ENCODE data around the gene HOMER2.

HOMER2 gene

DNA sequence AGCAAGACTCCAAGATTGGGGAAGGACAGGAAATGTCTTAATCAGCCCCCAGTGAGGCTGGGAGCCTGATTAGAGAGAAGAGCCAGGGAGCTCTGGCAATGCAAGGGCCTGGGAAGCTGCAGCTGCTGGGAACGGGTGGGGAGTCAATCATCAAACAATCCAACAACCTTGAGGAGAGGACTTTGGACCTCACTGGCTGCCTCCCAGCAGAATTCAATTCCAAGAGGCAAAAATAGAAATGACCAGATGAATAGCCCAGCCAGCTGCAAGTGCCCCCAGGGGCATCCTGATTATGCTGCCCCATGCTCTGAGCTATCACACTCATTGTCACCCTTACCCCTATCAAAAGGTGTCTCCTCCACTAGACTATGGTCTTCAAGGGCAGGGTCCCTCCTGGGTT, 6.1 kb upstream of the HOMER2 start:
- no peak overlapping the region for H3K4me3 ChIP-seq (ENCODE audit: low read depth, low read length)
- no peak for DNase-seq (ENCODE audit: low read depth, low spot score)
- TF ChIP-seq, protein P1, sequence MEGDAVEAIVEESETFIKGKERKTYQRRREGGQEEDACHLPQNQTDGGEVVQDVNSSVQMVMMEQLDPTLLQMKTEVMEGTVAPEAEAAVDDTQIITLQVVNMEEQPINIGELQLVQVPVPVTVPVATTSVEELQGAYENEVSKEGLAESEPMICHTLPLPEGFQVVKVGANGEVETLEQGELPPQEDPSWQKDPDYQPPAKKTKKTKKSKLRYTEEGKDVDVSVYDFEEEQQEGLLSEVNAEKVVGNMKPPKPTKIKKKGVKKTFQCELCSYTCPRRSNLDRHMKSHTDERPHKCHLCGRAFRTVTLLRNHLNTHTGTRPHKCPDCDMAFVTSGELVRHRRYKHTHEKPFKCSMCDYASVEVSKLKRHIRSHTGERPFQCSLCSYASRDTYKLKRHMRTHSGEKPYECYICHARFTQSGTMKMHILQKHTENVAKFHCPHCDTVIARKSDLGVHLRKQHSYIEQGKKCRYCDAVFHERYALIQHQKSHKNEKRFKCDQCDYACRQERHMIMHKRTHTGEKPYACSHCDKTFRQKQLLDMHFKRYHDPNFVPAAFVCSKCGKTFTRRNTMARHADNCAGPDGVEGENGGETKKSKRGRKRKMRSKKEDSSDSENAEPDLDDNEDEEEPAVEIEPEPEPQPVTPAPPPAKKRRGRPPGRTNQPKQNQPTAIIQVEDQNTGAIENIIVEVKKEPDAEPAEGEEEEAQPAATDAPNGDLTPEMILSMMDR (IDR thresholded peaks at IDR 0.05; ENCODE audit: low read depth, low read length), result no peak
- in situ Hi-C loops (cut with HindIII; ENCODE audit: low sequenced_read_pairs), result no loop called here

DNA sequence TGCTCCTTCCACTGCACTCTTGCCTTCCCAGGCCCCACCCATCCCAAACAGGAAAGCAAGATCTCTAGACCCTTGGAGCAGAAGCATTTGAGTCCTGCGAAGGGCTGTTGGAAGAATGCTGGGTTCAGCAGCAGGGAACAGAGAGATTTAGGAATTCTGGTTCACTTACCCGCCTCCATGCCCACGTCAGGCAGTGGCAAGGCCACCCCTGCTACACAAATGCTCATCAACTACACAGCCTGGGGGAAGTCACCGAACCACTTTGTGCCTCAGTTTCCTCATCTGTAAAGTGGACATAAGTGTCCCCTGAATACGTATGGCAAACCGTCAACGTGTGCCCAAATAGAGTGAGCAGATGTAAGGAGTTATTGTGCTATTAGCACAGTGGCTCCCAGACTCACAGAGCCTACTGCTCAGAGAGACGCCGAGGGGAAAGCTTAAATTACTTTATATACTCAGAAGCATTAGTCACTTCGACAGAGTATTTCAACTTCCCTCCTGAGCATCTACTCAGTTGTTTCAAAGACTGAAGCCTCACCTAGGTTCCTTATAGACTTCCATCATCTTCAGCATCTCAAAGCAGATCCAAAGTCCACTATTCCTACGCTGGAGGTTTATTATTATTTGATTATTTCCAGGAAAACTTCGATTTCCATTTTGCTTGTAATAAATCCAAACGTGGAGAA, 905 bp downstream of the HOMER2 start:
- H3K4me3 ChIP-seq (ENCODE audit: low read depth, low read length), result peak overlapping the region; percentile 33
- in situ Hi-C loops (cut with HindIII; ENCODE audit: low sequenced_read_pairs), result no loop called here
- TF ChIP-seq, protein P1 (IDR thresholded peaks at IDR 0.05; ENCODE audit: low read depth, low read length), result no peak
- peak; percentile 19 for DNase-seq (ENCODE audit: low read depth, low spot score)

DNA sequence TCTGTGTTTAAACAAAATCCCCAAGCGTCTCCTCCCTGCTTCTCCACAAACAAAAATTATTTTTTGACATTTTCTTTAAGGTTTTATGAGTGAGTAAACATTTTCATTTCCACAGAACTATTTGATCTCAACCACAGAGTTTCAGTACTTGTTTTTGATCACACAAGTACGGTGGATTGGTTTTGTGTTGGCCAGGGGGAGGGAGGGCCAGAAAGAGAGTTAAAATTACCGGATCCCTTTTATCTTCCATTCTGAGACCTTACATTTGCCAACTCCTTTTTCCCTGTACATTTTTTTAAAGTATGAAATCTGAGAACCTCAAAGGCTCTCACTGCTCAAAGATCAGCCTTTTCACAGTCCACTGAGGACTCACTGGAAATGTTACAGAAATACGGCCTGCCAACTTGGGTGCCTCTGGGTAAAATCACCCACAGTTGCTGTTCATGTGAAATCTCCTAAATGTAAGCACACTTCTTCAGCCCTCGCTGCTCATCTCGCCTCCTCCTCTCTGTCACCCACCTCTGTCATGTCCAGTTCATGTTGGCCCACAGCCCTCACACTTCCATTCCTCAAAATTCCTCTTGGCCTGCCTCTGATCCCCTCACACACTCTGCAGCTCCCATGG, 1.7 kb downstream of the HOMER2 start:
- TF ChIP-seq, protein P1 (IDR thresholded peaks at IDR 0.05; ENCODE audit: low read depth, low read length), result no peak

DNA sequence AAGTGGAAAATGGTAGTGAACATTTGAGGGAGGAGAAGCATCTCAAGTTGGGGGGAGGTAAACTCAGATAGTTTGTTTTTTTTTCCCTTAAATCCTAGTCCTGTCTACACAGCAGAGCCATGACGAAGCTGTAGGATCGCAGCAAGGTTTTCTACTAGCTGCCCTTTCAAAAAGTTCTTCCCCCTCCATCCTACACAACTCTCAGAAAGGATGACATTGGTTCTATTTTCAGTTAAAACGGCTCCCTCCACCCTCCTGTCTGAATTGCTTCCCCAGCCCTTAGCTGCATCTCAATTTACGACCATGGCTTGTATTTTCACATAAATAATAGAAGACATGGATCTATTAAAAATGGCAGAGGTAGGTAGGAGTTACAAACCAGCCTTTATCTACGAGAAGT, 2.2 kb downstream of the HOMER2 start:
- DNase-seq (ENCODE audit: low read depth, low spot score), result no peak
- no peak overlapping the region for H3K4me3 ChIP-seq (ENCODE audit: low read depth, low read length)
- in situ Hi-C loops (cut with HindIII; ENCODE audit: low sequenced_read_pairs), result no loop called here
- TF ChIP-seq, protein P1 (IDR thresholded peaks at IDR 0.05; ENCODE audit: low read depth, low read length), result no peak

More for the DNA sequence above, 1.7 kb downstream of the HOMER2 start:
- no peak overlapping the region for H3K4me3 ChIP-seq (ENCODE audit: low read depth, low read length)
- in situ Hi-C loops (cut with HindIII; ENCODE audit: low sequenced_read_pairs), result no loop called here
- DNase-seq (ENCODE audit: low read depth, low spot score), result no peak

DNA sequence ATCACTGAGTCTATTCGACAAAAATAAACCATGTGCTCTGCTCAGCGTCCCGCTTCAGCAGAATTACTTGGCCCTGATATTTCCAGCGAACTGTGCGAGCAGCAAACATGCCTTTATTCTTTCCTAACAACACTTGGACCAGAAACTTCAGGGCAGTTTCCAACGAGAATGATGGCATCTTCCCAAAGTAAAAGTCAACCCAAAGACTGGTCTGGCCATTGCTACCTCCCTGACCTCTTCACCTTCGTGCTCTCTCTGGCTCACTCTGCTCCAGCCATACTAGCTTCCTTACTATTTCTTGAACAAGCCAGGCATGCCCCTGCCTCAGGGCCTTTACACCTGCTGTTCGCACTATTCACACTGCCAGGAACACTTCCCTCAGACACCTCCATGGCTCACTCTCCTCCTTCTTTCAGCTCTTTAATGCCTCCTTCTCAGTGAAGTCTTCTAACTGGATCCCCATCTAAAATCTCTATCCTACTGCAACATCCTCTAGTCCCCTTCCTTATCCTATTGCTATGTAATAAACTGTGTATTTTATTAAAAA, 6.3 kb downstream of the HOMER2 start:
- no peak overlapping the region for H3K4me3 ChIP-seq (ENCODE audit: low read depth, low read length)
- in situ Hi-C loops (cut with HindIII; ENCODE audit: low sequenced_read_pairs), result no loop called here
- TF ChIP-seq, protein P1 (IDR thresholded peaks at IDR 0.05; ENCODE audit: low read depth, low read length), result no peak
- no peak for DNase-seq (ENCODE audit: low read depth, low spot score)

DNA sequence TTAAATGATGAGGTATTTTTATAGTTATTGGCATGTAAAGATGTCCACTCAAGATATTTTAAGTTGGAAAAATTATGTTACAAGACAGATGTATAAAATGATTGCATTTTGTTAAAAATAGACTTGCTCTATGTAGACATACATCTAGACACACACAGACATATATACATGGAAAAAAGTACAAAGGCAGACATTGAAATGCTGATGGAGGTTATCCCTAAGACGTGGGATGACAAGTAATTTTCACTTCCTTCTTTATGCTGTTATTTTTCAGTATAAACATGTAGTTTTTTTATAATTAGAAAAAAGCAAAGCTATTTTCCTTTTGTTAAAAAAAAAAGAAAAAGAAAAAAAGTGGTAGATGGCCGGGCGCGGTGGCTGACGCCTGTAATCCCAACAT, 7.2 kb downstream of the HOMER2 start:
- in situ Hi-C loops (cut with HindIII; ENCODE audit: low sequenced_read_pairs), result no loop called here
- no peak for DNase-seq (ENCODE audit: low read depth, low spot score)
- no peak overlapping the region for H3K4me3 ChIP-seq (ENCODE audit: low read depth, low read length)
- TF ChIP-seq, protein P1 (IDR thresholded peaks at IDR 0.05; ENCODE audit: low read depth, low read length), result no peak

Data from astrocyte of the spinal cord (primary cell).